ENCODE data around the gene AQR. TPM values are rescaled to one million over a fixed set of nuclear protein-coding genes. Genes with fewer than 3 reads are reported as not detected.
"Not testable (repeated sequence)": the region's sequence is repeated elsewhere in the genome, so short reads cannot be mapped to it uniquely, and the experiment has no call there.

AQR gene
- total RNA-seq, 1 donor from 2014 or later, result 21.9 TPM

- intact Hi-C loops (cut with DNase I), result no loop called here
- Histone ChIP-seq H3K27me3 (no peaks in the 10 kb centered on the region), H3K4me1 (no peaks in the 10 kb centered on the region), H3K9me3 (no peaks in the 10 kb centered on the region), H3K36me3 (peaks cover 0 to 51% of the 10 kb centered on the region in 2 donors), H3K27ac (no peak overlapping the region), H3K4me3 (no peak overlapping the region)
- no peak for TF ChIP-seq POLR2AphosphoS5 (IDR thresholded peaks at IDR 0.05; ENCODE audit: insufficient read depth in 1 of 2, low read depth in 1 of 2)
- no peak for TF ChIP-seq POLR2A (IDR thresholded peaks at IDR 0.05)
- TF ChIP-seq, protein P1, sequence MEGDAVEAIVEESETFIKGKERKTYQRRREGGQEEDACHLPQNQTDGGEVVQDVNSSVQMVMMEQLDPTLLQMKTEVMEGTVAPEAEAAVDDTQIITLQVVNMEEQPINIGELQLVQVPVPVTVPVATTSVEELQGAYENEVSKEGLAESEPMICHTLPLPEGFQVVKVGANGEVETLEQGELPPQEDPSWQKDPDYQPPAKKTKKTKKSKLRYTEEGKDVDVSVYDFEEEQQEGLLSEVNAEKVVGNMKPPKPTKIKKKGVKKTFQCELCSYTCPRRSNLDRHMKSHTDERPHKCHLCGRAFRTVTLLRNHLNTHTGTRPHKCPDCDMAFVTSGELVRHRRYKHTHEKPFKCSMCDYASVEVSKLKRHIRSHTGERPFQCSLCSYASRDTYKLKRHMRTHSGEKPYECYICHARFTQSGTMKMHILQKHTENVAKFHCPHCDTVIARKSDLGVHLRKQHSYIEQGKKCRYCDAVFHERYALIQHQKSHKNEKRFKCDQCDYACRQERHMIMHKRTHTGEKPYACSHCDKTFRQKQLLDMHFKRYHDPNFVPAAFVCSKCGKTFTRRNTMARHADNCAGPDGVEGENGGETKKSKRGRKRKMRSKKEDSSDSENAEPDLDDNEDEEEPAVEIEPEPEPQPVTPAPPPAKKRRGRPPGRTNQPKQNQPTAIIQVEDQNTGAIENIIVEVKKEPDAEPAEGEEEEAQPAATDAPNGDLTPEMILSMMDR (IDR thresholded peaks at IDR 0.05), result no peak
- no peak for DNase-seq (ENCODE audit: extremely low spot score in 2 of 2)
Observed at GRCh38 chr15:34941831-34942230, 27.7 kb downstream of the AQR start.

DNA sequence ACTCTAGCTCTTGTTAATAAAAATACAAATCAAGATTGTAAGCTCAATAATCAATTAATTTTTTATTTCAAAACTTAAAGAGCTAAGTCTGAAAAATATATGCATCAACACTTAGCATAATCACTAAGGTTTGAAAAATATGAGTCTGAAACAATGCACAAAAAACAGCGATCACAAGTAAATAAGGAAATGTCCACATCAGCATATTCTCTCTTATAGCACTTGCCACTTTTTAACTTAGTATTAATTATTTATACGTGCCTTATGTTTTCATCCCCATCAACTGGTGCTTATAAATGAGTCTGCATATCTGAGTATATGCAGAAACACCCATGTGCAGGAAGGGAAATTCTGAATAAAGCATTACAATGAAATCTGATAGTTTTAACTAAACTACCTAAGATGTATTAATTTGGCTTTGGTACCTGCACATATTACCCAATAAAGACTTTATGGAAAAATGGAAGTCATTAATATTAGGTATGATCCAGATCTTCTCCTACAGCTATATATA is 28.3 kb downstream of the AQR start:
- Histone ChIP-seq H3K27me3 (no peaks in the 10 kb centered on the region), H3K9me3 (no peaks in the 10 kb centered on the region), H3K4me3 (no peak overlapping the region), H3K4me1 (no peaks in the 10 kb centered on the region), H3K27ac (no peak overlapping the region), H3K36me3 (peaks cover 0 to 57% of the 10 kb centered on the region in 2 donors)
- no peak for DNase-seq (ENCODE audit: extremely low spot score in 2 of 2)
- intact Hi-C loops (cut with DNase I), result no loop called here
- TF ChIP-seq, protein P1 (IDR thresholded peaks at IDR 0.05), result no peak
- TF ChIP-seq POLR2A (IDR thresholded peaks at IDR 0.05) (no peak), POLR2AphosphoS5 (IDR thresholded peaks at IDR 0.05; ENCODE audit: insufficient read depth in 1 of 2, low read depth in 1 of 2) (no peak)

DNA sequence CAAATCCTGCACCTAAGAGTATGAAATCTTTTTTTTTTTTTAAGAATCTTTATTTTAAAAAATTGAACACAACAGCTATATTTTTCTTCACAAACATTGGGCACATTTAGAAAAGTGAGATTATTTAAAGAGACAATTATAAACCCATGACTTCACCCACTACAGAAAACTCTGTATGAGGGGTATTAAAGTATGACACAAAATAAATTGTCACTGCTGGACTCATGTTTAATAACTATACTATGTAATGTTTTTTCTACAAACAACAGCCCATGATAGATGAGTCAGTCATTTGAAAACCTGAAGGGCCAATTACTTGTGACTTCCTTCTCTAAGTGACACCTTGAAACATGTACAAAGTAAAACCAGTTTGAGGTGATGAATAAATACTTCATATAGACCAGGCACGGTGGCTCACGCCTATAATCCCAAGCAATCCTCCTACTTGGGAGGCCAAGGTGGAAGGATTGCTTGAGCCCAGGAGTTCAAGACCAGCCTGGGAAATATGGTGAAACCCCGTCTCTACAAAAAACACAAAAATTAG is 36.0 kb downstream of the AQR start:
- no peaks in the 10 kb centered on the region for H3K4me1 ChIP-seq
- no peak overlapping the region for H3K27ac ChIP-seq
- peaks cover 0 to 59% of the 10 kb centered on the region in 2 donors for H3K36me3 ChIP-seq
- H3K9me3 ChIP-seq, result no peaks in the 10 kb centered on the region
- intact Hi-C loops (cut with DNase I), result no loop called here
- DNase-seq (ENCODE audit: extremely low spot score in 2 of 2), result no peak
- no peaks in the 10 kb centered on the region for H3K27me3 ChIP-seq
- TF ChIP-seq POLR2A (IDR thresholded peaks at IDR 0.05) (no peak), POLR2AphosphoS5 (IDR thresholded peaks at IDR 0.05; ENCODE audit: insufficient read depth in 1 of 2, low read depth in 1 of 2) (no peak)
- TF ChIP-seq, protein P1 (IDR thresholded peaks at IDR 0.05), result no peak
- H3K4me3 ChIP-seq, result no peak overlapping the region

DNA sequence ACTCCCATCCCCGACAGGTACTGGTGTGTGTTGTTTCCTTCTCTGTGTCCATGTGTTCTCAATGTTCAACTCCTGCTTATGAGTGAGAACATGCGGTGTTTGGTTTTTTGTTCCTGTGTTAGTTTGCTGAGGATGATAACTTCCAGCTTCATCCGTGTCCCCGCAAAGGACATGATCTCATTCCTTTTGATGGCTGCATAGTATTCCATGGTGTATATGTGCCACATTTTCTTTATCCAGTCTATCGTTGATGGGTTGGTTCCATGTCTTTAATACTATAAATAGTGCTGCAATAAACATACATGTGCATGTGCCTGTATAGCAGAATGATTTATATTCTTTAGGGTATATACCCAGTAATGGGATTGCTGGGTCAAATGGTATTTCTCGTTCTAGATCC is 41.2 kb downstream of the AQR start:
- peaks cover 0 to 45% of the 10 kb centered on the region in 2 donors for H3K36me3 ChIP-seq

GRCh38 chr15:34927726-34928125 is 41.8 kb downstream of the AQR start:
- DNase-seq (ENCODE audit: extremely low spot score in 2 of 2), result no peak
- no peaks in the 10 kb centered on the region for H3K4me1 ChIP-seq
- no peak overlapping the region for H3K4me3 ChIP-seq
- TF ChIP-seq, protein P1 (IDR thresholded peaks at IDR 0.05), result no peak
- TF ChIP-seq POLR2AphosphoS5 (IDR thresholded peaks at IDR 0.05; ENCODE audit: insufficient read depth in 1 of 2, low read depth in 1 of 2), result no peak
- no peak for TF ChIP-seq POLR2A (IDR thresholded peaks at IDR 0.05)
- no peaks in the 10 kb centered on the region for H3K27me3 ChIP-seq
- no peaks in the 10 kb centered on the region for H3K9me3 ChIP-seq
- no peak overlapping the region for H3K27ac ChIP-seq
- intact Hi-C loops (cut with DNase I), result no loop called here
- H3K36me3 ChIP-seq, result peaks cover 0 to 45% of the 10 kb centered on the region in 2 donors

More for the DNA sequence above, 41.2 kb downstream of the AQR start:
- H3K9me3 ChIP-seq; H3K27ac ChIP-seq; H3K4me3 ChIP-seq; H3K27me3 ChIP-seq; intact Hi-C loops (cut with DNase I); H3K4me1 ChIP-seq; DNase-seq (ENCODE audit: extremely low spot score in 2 of 2): not testable (repeated sequence)
